Osteoblast (primary cell): ENCODE data around the gene SRCAP. TPM values are rescaled to one million over a fixed set of nuclear protein-coding genes. Genes with fewer than 3 reads are reported as not detected.

Experiments
- DNase-seq: peaks from one replicate; pipeline ENCODE4 v3.0.0; 2011; ENCODE audit warnings: low spot score, mixed read lengths; ENCODE audit not compliant: insufficient read length; ENCODE audit errors: missing footprints
- H2AFZ ChIP-seq: 2 replicates; pipeline ENCODE4 v1.6.0; 2011; ENCODE audit warnings: mild to moderate bottlenecking, low read length
- H3K27ac ChIP-seq: 2 replicates; pipeline ENCODE4 v1.5.1; 2011; ENCODE audit warnings: mild to moderate bottlenecking, low read depth, low read length, moderate library complexity
- H3K27me3 ChIP-seq: 2 replicates; pipeline ENCODE4 v1.6.0; 2012; ENCODE audit warnings: mild to moderate bottlenecking, control low read depth, inconsistent platforms, low read length, moderate library complexity; ENCODE audit not compliant: insufficient read depth
- H3K36me3 ChIP-seq: 2 replicates; pipeline ENCODE4 v1.5.1; 2011; ENCODE audit warnings: mild to moderate bottlenecking, low read length, control low read depth, moderate library complexity; ENCODE audit not compliant: insufficient read depth
- H3K4me1 ChIP-seq: 2 replicates; pipeline ENCODE4 v1.5.1; 2011; ENCODE audit warnings: mild to moderate bottlenecking, low read length, control low read depth, moderate library complexity; ENCODE audit not compliant: insufficient read depth
- H3K4me2 ChIP-seq: 2 replicates; pipeline ENCODE4 v1.6.0; 2011; ENCODE audit warnings: mild to moderate bottlenecking, low read length; ENCODE audit not compliant: insufficient read depth
- H3K4me3 ChIP-seq: fragments of 200-600 bp; sonication (generic); 3 replicates; pipeline ENCODE4 v1.5.1; 2012; ENCODE audit warnings: mild to moderate bottlenecking, low read length, inconsistent platforms; ENCODE audit not compliant: insufficient read depth
- H3K79me2 ChIP-seq: 2 replicates; pipeline ENCODE4 v1.6.0; 2012; ENCODE audit warnings: mild to moderate bottlenecking, low read length, control low read depth, inconsistent platforms; ENCODE audit not compliant: insufficient read depth
- H3K9me3 ChIP-seq: 2 replicates; pipeline ENCODE4 v1.5.1; 2011; ENCODE audit warnings: low read depth, low read length, control low read depth
- H4K20me1 ChIP-seq: 2 replicates; pipeline ENCODE4 v1.6.0; 2012; ENCODE audit warnings: mild to moderate bottlenecking, low read length, control low read depth; ENCODE audit not compliant: insufficient read depth
- total RNA-seq: library from RNA; depleted of rRNA; stranded (reverse); fragments of >200 nt; gene quantifications from 2 replicates; pipeline ENCODE4 v1.2.3, GENCODE V29; 2012
- TF ChIP-seq, protein P1 (sequence below): IDR thresholded peaks from 2 replicates; pipeline ENCODE4 v1.5.1; 2011; ENCODE audit warnings: mild to moderate bottlenecking, low read depth, low read length, moderate library complexity; ENCODE audit errors: extremely low read depth

The SRCAP gene
- total RNA-seq, 1 donor = 16.3 TPM

- Histone ChIP-seq H4K20me1 (peaks cover 25% of the 10 kb centered on the region), H3K27ac (no peak overlapping the region), H3K4me1 (peaks cover 23% of the 10 kb centered on the region), H3K36me3 (peaks cover 67% of the 10 kb centered on the region), H3K9me3 (no peaks in the 10 kb centered on the region), H3K79me2 (no peaks in the 10 kb centered on the region), H3K4me3 (no peak overlapping the region), H2AFZ (no peak overlapping the region), H3K4me2 (no peak overlapping the region), H3K27me3 (no peaks in the 10 kb centered on the region)
- TF ChIP-seq, protein P1, sequence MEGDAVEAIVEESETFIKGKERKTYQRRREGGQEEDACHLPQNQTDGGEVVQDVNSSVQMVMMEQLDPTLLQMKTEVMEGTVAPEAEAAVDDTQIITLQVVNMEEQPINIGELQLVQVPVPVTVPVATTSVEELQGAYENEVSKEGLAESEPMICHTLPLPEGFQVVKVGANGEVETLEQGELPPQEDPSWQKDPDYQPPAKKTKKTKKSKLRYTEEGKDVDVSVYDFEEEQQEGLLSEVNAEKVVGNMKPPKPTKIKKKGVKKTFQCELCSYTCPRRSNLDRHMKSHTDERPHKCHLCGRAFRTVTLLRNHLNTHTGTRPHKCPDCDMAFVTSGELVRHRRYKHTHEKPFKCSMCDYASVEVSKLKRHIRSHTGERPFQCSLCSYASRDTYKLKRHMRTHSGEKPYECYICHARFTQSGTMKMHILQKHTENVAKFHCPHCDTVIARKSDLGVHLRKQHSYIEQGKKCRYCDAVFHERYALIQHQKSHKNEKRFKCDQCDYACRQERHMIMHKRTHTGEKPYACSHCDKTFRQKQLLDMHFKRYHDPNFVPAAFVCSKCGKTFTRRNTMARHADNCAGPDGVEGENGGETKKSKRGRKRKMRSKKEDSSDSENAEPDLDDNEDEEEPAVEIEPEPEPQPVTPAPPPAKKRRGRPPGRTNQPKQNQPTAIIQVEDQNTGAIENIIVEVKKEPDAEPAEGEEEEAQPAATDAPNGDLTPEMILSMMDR = no peak
- DNase-seq = no peak
Observed at GRCh38 chr16:30737794-30738648, 39.0 kb downstream of the SRCAP start.

DNA sequence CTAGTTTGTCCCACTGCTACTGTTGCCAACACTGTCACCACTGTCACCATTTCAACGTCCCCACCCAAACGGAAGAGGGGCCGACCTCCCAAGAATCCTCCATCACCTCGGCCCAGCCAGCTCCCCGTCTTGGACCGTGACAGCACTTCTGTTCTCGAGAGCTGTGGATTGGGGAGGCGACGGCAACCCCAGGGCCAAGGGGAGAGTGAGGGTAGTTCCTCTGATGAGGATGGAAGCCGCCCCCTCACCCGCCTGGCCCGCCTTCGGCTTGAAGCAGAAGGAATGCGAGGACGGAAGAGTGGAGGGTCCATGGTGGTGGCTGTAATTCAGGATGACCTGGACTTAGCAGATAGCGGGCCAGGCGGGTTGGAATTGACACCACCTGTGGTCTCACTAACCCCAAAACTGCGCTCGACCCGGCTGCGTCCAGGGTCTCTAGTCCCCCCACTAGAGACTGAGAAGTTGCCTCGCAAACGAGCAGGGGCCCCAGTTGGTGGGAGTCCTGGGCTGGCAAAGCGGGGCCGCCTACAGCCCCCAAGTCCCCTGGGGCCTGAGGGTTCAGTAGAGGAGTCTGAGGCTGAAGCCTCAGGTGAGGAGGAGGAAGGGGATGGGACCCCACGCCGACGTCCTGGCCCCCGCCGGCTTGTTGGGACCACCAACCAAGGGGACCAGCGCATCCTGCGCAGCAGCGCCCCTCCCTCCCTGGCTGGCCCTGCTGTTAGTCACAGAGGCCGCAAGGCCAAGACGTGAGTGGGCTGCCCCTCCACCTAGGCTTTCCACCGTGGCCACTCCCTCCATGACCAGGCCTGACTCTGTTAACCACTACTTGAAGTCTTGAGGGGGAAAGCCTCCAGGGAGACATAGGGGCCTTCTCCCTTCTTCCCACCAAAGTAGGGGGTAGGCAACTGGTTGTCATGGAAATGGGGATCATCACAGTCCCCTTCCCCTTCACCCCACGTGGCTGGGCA, 40.3 kb downstream of the SRCAP start:
- TF ChIP-seq, protein P1 = no peak
- Histone ChIP-seq H3K79me2 (no peaks in the 10 kb centered on the region), H4K20me1 (peaks cover 25% of the 10 kb centered on the region), H3K4me1 (peaks cover 23% of the 10 kb centered on the region), H3K4me2 (no peak overlapping the region), H3K27ac (no peak overlapping the region), H3K9me3 (no peaks in the 10 kb centered on the region), H2AFZ (no peak overlapping the region), H3K4me3 (no peak overlapping the region), H3K27me3 (no peaks in the 10 kb centered on the region), H3K36me3 (peaks cover 57% of the 10 kb centered on the region)
- DNase-seq = peak; percentile 84

DNA sequence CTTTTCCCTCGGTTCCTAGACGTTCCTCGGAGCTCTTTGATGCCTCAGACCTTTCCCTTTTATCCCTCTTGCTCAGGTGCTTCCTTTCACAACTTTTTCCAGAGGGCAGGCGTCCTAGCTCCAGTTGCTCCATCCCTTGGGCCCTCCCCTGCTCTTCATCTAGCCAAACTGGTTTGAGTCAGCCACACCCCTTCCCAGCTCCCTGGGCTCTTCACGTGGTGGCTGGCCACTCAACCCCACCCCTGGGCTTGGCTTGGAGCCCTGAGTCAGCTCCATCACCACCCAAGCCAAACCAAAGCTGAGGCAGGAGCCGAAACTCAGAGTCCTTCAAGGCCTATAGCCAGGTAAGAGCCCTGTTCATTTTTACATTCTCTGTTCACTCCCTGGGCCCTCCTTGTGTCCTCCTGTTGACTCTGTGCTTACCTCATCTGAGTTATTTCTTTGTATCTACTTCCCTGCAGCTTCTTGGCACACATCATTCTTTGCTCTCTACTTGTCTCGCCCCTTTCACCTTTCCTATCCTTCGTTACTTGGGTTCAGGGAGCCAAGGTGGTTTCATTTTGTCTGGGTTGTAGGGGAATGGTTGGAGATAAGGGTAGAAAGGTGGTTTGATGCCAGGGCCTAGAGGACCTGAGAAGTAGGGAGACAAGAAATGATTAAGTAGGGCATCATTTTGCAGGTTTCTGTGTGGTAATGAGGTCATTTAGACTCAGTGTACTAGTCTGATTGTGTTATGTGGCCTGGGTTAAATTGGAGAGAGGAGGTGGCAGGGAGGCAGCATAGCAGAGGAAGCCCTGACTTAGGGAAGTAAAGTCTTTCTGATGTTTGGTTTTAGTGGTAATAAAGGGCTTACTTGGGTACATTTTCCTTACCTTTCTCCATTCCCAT, 41.6 kb downstream of the SRCAP start:
- H2AFZ ChIP-seq = no peak overlapping the region
- DNase-seq = peak; percentile 98
- TF ChIP-seq, protein P1 = no peak
- peaks cover 23% of the 10 kb centered on the region for H3K4me1 ChIP-seq
- peaks cover 62% of the 10 kb centered on the region for H3K36me3 ChIP-seq
- H3K27me3 ChIP-seq = no peaks in the 10 kb centered on the region
- H3K27ac ChIP-seq = peak overlapping the region; percentile 47
- peak overlapping the region; percentile 2 for H3K4me2 ChIP-seq
- peaks cover 25% of the 10 kb centered on the region for H4K20me1 ChIP-seq
- no peaks in the 10 kb centered on the region for H3K79me2 ChIP-seq
- no peak overlapping the region for H3K4me3 ChIP-seq
- no peaks in the 10 kb centered on the region for H3K9me3 ChIP-seq
